ENCODE measurements around the gene LBX1.
A peak's percentile ranks its signal among the peaks of the same experiment; 100 is the strongest.

The LBX1 gene

DNA sequence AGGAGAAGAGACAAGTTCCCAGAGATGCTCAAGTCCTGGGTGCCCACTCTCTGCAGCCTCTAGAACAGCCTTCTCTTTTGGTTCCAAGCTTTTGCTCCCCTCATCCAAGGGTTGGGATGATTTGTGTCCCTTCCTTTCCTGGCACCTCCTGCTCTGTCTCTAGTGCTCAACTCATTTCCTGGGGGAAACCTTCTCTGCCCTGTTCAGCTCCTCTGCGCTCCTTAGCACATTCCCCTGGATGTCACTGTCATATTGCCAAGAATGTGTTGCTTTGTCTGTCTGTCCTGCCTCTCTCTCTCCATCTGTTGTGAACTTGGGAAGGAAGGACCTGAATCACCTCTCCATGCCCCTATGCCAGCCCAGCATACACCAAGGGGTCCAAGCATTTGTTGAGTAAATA lies 5.1 kb upstream of the LBX1 start:
- Mint-ChIP-seq H3K4me3 (no peak overlapping the region), H3K4me1 (peaks cover 15% of the 10 kb centered on the region), H3K9me3 (no peaks in the 10 kb centered on the region), H3K36me3 (ENCODE audit: low read depth) (no peaks in the 10 kb centered on the region), H3K27ac (no peak overlapping the region), H3K27me3 (peaks cover 81% of the 10 kb centered on the region)
- DNase-seq (no peak), ATAC-seq (no peak)

GRCh38 chr10:101233863-101234262 lies 4.6 kb upstream of the LBX1 start:
- Mint-ChIP-seq H3K27ac (no peak overlapping the region), H3K27me3 (peaks cover 80% of the 10 kb centered on the region), H3K4me1 (peaks cover 18% of the 10 kb centered on the region)

GRCh38 chr10:101233443-101233842 lies 4.2 kb upstream of the LBX1 start:
- Mint-ChIP-seq H3K27ac (no peak overlapping the region), H3K9me3 (no peaks in the 10 kb centered on the region), H3K4me3 (no peak overlapping the region), H3K36me3 (ENCODE audit: low read depth) (no peaks in the 10 kb centered on the region), H3K4me1 (peaks cover 18% of the 10 kb centered on the region), H3K27me3 (peaks cover 79% of the 10 kb centered on the region)
- DNase-seq (no peak), ATAC-seq (no peak)

More at GRCh38 chr10:101233863-101234262, 4.6 kb upstream of the LBX1 start:
- Mint-ChIP-seq H3K36me3 (ENCODE audit: low read depth) (no peaks in the 10 kb centered on the region), H3K4me3 (no peak overlapping the region), H3K9me3 (no peaks in the 10 kb centered on the region)
- ATAC-seq, result no peak
- no peak for DNase-seq

DNA sequence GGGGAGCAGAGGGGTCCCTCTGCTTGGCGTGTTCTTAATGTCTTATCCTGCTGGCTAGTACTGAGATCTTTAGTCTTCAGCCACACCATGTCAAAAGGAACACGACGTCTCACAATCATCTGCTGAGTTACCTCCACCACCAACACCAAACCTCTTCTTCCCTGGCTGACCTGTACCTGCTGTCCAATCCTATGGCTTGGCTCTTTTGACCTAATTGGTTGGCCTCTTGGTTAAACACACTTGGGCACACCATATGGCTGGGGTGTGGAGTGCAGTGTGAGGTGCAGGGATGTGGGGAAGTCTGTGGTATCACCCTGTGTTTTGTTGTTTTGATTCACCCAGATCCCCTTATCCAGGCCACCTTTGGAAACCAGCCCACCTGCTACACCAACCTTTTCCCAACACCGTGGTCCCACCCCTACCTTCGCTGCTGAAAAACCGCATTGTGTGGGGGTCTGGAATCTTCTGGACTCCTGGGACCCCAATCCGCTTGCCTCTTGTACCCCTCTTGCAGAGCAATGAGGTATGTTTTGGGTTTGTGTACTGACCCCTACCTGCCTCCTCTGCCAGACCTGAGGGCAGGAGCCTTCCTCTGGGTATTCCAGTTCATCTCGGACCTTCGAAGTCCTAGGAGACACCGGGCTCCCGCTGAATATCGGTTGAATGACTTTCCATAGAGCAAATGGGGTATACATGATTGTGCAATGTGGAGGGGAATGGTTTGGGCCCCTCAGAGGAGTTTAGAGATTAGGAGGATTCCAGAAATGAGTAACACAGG lies 2.8 kb upstream of the LBX1 start:
- ATAC-seq, result no peak
- H3K9me3 Mint-ChIP-seq, result no peaks in the 10 kb centered on the region
- no peak for DNase-seq
- H3K36me3 Mint-ChIP-seq (ENCODE audit: low read depth), result no peaks in the 10 kb centered on the region
- peaks cover 21% of the 10 kb centered on the region for H3K4me1 Mint-ChIP-seq
- H3K27ac Mint-ChIP-seq, result no peak overlapping the region
- H3K27me3 Mint-ChIP-seq, result peaks cover 76% of the 10 kb centered on the region
- no peak overlapping the region for H3K4me3 Mint-ChIP-seq

DNA sequence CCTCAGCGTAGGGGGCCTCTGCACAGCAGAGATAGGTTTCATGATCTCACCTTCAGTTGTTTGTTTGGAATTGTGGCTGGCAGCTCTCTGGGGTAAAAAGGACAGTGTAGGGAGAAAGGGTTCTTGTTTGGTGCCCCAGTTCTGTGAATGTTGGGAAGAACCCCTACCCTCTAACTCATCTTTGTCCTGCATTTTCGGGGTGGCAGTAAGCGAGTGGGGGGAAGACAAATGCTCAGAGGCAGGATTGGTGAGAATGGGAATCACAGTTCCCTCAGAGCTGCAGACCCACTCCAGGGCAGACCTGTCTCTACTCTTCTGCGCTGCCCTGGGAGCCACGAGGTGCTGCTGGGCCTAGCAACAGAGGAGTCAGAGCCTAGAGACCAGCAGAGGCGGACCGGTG lies 1.8 kb upstream of the LBX1 start:
- Mint-ChIP-seq H3K9me3 (no peaks in the 10 kb centered on the region), H3K4me3 (no peak overlapping the region), H3K4me1 (peaks cover 23% of the 10 kb centered on the region), H3K27ac (no peak overlapping the region), H3K27me3 (peaks cover 77% of the 10 kb centered on the region), H3K36me3 (ENCODE audit: low read depth) (no peaks in the 10 kb centered on the region)
- ATAC-seq (no peak), DNase-seq (no peak)

GRCh38 chr10:101230183-101230917 lies 1.1 kb upstream of the LBX1 start:
- no peak for ATAC-seq
- no peak overlapping the region for H3K4me3 Mint-ChIP-seq

GRCh38 chr10:101228966-101229265 lies 347 bp downstream of the LBX1 start:
- ATAC-seq (no peak), DNase-seq (no peak)
- H3K4me3 Mint-ChIP-seq, result peak overlapping the region; percentile 15
- H3K27ac Mint-ChIP-seq, result no peak overlapping the region
- no peaks in the 10 kb centered on the region for H3K9me3 Mint-ChIP-seq
- H3K27me3 Mint-ChIP-seq, result peaks cover 71% of the 10 kb centered on the region
- no peaks in the 10 kb centered on the region for H3K36me3 Mint-ChIP-seq (ENCODE audit: low read depth)
- peaks cover 34% of the 10 kb centered on the region for H3K4me1 Mint-ChIP-seq

More at GRCh38 chr10:101230183-101230917, 1.1 kb upstream of the LBX1 start:
- Mint-ChIP-seq H3K36me3 (ENCODE audit: low read depth) (no peaks in the 10 kb centered on the region), H3K27me3 (peaks cover 77% of the 10 kb centered on the region), H3K9me3 (no peaks in the 10 kb centered on the region), H3K4me1 (peaks cover 29% of the 10 kb centered on the region), H3K27ac (no peak overlapping the region)
- no peak for DNase-seq

DNA sequence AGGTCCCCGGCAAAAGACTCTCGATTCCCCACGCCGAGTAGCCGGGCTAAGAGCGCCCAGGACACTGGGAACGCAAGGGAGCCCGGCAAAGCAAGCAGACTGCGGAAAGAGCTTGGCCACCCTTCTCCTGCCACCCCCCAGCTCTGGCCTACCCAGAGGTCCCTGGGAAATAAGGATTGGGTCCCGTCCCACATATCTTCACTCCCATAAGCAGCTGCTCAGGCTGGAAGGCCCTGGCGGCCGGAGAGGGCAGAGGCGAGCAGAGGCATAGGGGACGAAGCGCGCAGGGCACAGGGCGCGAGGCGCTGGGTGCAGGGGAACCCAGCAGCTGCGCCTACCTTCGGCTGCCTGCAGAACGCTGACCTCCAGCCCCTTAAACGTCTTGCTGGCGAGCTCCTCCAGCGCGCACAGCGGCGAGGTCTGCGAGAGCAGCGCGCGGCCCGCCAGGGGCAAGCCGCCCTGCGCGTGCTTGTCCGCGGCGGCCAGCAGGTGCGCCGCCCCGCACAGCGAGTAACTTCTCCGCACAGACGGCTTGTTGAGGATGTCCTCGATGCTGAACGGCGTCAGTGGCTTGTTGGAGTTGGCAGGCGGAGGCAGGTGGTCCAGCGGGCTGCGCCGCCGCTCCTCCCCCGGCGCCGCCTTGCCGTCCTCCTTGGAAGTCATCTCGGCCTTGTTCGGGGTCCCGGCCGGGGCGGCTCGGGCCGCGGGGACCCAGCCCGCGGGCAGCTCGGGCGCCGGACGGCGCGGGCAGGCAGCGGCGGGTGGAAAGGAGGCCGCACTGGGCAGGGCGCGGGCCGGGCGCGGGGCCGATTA lies 904 bp downstream of the LBX1 start:
- ATAC-seq, result no peak
- Mint-ChIP-seq H3K36me3 (ENCODE audit: low read depth) (no peaks in the 10 kb centered on the region), H3K9me3 (no peaks in the 10 kb centered on the region), H3K4me3 (peak overlapping the region; percentile 18), H3K27me3 (peaks cover 70% of the 10 kb centered on the region), H3K27ac (peak overlapping the region; percentile 34), H3K4me1 (peaks cover 37% of the 10 kb centered on the region)
- no peak for DNase-seq

- peaks cover 41% of the 10 kb centered on the region for H3K4me1 Mint-ChIP-seq
These were observed 1.7 kb downstream of the LBX1 start for GRCh38 chr10:101227429-101228152.

DNA sequence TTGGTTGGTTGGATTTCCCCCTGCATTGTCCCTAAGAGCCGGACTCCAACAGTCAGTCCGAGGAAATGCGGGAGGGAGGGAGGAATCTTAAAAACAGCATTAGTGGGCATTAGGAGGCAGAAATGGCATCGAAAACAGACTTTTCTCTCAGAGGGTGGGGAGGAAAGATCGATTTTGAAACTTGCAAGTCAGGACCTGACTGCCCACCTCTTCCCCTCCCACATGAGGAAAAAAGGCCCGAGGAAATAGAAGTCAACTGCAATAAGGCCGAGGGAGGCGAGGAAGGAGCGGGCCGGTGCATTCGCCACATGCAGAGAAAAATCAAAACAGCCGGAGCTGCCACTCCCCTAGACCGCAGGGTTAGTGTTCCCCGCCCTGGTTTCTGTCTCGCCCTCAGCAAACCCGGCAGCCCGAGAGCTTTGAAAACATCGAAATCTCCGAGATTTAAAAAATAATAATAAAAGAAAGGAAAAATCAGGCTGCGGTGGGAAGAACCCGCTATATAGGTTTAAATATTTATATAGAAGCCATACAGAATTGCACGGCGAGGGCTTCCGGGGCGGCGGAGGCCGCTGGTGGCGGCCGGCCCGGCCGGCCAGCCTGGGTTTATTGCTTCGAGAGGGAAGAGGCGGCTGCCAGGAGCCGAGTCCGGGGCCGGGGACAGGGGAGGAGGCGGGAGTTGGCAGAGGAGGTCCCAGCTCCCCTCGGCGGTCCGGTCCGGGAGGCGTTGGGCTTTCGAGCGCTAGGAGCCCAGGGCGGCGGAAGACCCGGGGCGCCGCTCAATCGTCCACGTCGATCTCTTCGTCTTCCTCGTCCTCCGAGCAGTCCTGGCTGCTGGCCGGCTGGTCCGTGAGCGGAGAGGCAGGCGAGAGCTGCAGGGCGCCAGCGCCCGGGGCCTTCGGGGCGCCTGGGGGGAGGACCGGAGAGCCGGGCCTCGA lies 2.5 kb downstream of the LBX1 start:
- H3K27ac Mint-ChIP-seq, result no peak overlapping the region
- H3K36me3 Mint-ChIP-seq (ENCODE audit: low read depth), result no peaks in the 10 kb centered on the region
- no peak for DNase-seq
- H3K9me3 Mint-ChIP-seq, result no peaks in the 10 kb centered on the region
- no peak for ATAC-seq
- H3K4me3 Mint-ChIP-seq, result peak overlapping the region; percentile 56
- H3K4me1 Mint-ChIP-seq, result peaks cover 42% of the 10 kb centered on the region
- peaks cover 69% of the 10 kb centered on the region for H3K27me3 Mint-ChIP-seq

More at GRCh38 chr10:101227429-101228152, 1.7 kb downstream of the LBX1 start:
- H3K4me3 Mint-ChIP-seq, result peak overlapping the region; percentile 18
- peak overlapping the region; percentile 34 for H3K27ac Mint-ChIP-seq
- ATAC-seq (no peak), DNase-seq (no peak)
- no peaks in the 10 kb centered on the region for H3K9me3 Mint-ChIP-seq
- H3K36me3 Mint-ChIP-seq (ENCODE audit: low read depth), result no peaks in the 10 kb centered on the region
- peaks cover 70% of the 10 kb centered on the region for H3K27me3 Mint-ChIP-seq

DNA sequence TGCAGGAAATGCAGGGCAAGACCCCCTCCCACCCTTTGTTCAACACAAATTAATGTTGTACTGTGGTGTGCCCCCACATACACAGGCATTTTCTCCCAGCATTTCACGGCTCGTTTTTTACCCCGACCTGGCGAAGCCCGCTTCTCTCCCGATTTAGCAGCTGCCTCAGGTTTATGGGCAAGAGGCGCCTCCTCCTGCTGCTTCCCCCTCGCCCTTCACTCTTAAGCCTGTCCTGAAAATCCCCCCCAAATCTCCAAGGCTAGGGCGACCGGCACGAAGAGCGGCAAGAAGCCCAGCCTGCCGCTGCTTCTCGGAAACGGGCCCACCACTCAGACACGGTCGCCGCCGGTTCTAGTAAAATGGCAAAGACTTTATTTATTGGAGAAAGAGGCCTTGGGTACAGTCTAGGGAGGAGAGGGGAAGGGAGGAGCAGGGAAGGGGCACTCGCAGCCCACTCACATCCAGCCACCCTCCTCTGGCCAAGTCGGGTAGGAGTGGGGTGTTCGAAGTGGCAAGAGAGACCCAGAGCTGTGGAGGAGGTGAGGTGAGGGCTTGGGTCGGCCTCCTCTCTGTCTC lies 3.3 kb downstream of the LBX1 start:
- Mint-ChIP-seq H3K36me3 (ENCODE audit: low read depth) (no peaks in the 10 kb centered on the region), H3K4me1 (peaks cover 42% of the 10 kb centered on the region), H3K27me3 (peaks cover 69% of the 10 kb centered on the region), H3K4me3 (peak overlapping the region; percentile 56), H3K9me3 (no peaks in the 10 kb centered on the region), H3K27ac (no peak overlapping the region)
- no peak for ATAC-seq
- no peak for DNase-seq

DNA sequence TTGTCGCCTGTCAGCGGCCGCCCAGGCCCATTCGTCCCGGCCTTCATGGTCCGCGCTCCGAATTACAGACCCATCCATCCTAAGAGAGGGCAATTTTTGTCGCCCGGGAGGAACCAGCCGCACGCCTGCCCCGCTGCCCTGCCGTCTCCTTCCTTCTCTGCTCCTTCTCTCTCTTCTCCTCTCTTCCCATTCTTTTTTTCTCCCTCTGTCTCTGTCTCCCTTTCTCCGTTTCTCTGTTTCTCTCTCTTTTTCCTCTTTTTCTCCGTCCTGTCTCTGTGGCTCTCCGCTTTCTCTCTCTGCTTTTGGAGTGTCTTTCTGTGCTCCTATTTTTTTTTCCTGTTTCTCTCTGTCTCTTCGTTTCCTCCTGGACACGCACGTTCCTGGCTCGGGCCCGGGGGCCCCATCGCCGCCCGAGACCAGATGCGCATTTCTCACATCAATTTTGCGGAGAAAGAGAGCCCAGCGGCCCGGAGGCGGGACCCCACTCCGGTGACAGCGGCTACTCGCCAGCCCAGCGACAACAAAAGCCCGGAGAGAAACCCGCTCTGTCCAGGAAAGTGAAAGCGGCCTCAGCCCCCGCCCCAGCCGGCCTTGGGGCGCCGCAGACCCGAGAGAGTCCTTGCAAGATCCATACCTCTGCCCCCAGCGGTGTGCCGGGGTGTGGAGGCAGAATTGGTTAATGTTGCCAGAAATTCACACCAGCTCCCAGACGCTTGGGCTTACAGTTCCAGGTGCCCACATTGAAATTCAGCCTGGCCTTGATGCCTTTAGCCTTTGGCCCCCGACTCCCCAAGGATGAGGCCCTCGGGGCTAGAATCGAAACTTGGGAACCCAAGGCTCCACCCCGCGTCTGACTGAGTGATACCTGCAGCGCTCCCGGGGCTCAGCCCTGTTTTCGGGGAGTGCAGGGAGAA lies 4.1 kb downstream of the LBX1 start:
- peaks cover 40% of the 10 kb centered on the region for H3K4me1 Mint-ChIP-seq
- ATAC-seq (no peak), DNase-seq (no peak)
- H3K4me3 Mint-ChIP-seq, result peak overlapping the region; percentile 11
- peaks cover 70% of the 10 kb centered on the region for H3K27me3 Mint-ChIP-seq
- no peaks in the 10 kb centered on the region for H3K9me3 Mint-ChIP-seq
- no peak overlapping the region for H3K27ac Mint-ChIP-seq
- no peaks in the 10 kb centered on the region for H3K36me3 Mint-ChIP-seq (ENCODE audit: low read depth)

Measured in activated naive CD8-positive, alpha-beta T cell treated with anti-CD3 and anti-CD28 coated beads, Interleukin-2, amount 50 U/mL, for 24 hours (primary cell).